Lung microvascular endothelial cell (primary cell): ENCODE measurements around the gene THSD4. TPM values are rescaled to one million over a fixed set of nuclear protein-coding genes. Genes with fewer than 3 reads are reported as not detected.

Source experiments
- DNase-seq, 2 donors: peaks; one replicate each; pipeline versions ENCODE4 v3.0.0 to v3.0.0-alpha.2; 2010; ENCODE audit warnings: low read depth in 2 of 2
- total RNA-seq: library from RNA; depleted of rRNA; stranded (reverse); fragments of >200 nt; gene quantifications from 2 replicates; pipeline ENCODE4 v1.2.1, GENCODE V29; 2014

The THSD4 gene
- total RNA-seq, 1 donor from 2014 or later: 20.2 TPM

DNA sequence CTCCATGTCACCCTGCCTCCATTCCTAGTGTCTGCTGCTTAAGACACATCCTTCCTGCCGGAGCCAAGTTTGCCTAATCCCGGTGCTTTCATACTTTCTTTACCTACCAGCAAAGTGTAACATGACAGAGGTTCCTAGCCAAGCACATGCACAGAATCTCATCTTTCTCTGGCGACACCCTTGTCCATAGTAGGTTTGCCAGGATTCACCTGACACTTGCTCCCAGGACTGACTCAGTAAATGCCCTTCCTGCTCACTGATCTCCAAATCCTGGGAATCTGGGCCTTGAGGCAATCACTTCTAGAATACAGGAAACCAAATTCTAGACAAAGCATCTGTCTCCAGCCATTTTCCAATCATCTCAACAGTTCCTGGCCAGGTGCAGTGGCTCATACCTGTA, 684.9 kb downstream of the THSD4 start:
- no peak for DNase-seq

GRCh38 chr15:71800835-71801745, 685.8 kb downstream of the THSD4 start:
- peak; percentile 77 to 81 for DNase-seq

DNA sequence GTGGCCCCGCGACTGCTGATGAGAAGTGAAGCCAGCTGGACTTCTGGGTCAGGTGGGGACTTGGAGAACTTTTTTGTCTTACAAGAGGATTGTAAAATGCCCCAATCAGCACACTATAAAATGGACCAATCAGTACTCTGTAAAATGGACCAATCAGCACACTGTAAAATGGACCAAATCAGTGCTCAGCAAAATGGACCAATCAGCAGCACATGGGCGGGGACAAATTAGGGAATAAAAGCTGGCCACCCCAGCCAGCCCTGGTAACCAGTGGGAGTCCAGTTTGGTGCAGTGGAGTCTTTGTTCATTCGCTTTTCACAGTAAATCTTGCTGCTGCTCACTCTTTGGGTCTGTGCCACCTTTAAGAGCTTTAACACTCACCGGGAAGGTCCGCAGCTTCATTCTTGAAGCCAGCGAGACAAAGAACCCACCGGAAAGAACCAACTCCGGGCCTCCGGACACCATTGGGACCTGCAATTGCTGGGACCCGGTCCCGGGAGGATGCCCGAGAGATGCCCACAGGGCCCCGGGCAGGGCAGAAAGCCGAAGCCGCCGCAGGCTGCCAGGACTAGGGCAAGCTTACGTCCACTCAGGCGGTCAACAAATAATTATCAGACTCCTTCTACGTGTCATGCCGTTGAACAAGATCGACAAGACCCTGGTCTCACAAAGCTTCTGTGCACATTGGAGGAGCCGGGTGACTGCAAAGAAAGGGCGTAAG, 686.8 kb downstream of the THSD4 start:
- DNase-seq: no peak

DNA sequence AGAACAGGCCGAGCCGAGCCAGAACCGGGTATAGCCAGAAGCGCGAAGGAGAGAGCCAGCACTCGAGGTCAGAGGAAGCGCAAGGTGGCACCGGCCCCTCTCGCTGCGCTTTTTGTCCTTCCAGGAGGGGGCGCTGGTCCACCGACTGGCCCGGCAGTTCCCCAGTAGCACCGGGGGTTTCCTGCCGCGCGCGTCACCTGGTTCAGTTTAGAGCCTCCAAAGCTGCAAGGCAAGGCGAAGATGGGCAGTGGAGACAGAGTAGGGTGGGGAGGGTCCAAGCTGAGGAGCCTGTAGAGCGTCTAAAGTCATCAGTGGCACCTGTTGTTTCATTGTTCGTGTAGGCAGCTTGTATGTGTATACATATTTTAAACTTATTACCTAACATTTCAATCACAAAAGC, 687.5 kb downstream of the THSD4 start:
- DNase-seq: no peak

DNA sequence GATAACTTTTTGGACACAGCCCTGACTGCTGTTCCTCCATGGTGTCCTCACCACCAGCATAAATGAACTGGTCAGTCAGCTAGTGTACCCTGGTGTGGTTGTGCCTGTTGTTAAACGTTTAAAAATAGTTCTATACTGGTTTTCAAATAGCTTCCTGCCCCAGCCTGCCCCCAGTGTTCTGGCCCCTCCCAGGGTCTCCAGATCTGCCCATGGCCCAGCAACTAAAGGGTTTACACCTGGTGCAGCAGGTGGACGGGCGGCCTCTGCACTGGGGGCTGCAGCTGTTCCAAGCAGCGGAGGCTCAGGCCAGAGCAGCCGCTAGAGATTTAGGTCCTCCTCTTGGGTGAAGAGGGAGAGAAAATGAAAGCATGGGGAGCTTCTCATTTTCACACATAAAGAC, 689.0 kb downstream of the THSD4 start:
- no peak for DNase-seq

DNA sequence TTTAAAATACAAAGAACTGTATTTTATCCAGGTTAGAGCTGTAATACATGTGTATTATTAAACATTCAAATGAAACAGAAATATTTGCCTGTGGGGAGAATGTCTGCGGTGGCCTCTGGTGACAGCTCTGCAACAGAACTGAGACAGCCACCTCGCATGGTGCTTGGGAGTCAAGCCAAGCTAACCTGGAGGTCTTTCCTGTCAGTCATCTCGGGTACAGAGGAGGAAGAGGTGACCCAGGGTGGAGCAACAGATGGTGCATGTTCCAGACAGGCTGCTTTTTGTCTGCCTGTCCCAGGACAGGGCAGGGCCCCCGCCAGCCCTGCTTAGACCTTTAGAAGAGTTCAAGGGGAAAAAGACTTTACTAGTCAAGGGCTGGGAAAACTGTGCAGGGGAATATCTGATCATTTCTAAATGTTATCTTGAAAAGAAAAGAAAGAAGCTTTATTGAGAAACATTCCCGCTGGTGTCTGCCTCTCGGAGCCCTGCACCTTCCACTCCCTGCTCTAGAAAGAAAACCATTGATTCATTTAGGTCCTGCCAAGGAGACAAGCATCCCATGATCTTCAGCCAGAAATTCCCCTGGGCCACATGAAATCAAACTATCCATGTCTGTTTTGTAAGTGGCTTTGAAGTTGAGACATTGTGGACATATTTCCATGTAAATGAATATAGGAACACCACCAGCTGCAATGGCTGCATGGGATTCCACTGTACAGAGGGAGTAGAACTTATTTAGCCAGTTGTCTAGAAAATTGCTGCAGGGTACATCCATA, 689.6 kb downstream of the THSD4 start:
- peak in 1 of 2 donors; percentile 47 for DNase-seq

DNA sequence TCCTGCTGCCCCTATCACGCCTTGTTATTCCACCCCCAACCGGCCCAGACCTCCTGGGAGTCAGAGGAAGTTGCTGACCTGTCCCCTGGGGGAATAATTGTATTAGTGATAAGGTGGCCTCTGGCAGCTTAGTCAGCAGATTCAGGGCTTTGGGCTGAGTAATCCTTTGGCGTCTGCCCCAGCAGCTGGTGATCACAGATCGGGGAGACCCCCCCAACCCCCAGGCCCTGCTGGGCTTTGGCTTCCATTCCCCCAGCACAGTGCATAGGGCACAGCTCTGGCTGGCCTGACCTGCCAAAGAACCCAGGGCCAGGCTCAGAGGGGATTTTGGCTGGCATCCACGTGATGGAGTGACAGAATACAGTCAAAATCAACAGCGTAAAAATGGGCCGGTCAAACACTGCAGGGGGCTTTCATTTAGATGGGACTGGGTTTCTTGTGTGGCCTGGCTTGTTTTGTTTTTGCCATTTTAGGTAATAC, 691.2 kb downstream of the THSD4 start:
- DNase-seq: peak; percentile 21 to 39

GRCh38 chr15:71807125-71807629, 691.9 kb downstream of the THSD4 start:
- DNase-seq: no peak

DNA sequence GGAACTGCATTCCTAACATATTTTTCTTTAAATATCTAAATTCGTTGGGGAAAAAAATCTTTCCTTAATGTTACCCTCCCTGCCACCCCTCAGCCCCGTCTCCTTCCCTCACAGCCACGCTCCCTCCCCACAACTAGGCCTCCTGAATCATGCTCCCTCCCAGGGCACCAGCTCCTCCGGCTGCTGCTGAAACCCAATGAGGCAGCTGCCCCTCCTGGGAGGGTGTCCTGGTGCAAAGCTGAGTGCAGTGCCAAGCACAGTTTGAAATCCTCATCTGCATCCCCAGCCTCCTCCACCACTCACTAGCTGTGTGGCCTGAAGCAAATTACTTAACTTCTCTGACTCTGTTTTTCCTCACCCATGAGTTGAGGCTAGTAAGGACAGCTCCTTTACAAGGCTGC, 692.4 kb downstream of the THSD4 start:
- no peak for DNase-seq

GRCh38 chr15:71808311-71809020, 693.2 kb downstream of the THSD4 start:
- no peak for DNase-seq

GRCh38 chr15:71809346-71809745, 694.1 kb downstream of the THSD4 start:
- no peak for DNase-seq

- no peak for DNase-seq
These were observed 695.2 kb downstream of the THSD4 start, which contains the start of gene NR2E3 for GRCh38 chr15:71810256-71811035. TSS of gene NR2E3 (plus strand) at chr15:71810554. CDS start at chr15:71810744, 190 bp downstream.

DNA sequence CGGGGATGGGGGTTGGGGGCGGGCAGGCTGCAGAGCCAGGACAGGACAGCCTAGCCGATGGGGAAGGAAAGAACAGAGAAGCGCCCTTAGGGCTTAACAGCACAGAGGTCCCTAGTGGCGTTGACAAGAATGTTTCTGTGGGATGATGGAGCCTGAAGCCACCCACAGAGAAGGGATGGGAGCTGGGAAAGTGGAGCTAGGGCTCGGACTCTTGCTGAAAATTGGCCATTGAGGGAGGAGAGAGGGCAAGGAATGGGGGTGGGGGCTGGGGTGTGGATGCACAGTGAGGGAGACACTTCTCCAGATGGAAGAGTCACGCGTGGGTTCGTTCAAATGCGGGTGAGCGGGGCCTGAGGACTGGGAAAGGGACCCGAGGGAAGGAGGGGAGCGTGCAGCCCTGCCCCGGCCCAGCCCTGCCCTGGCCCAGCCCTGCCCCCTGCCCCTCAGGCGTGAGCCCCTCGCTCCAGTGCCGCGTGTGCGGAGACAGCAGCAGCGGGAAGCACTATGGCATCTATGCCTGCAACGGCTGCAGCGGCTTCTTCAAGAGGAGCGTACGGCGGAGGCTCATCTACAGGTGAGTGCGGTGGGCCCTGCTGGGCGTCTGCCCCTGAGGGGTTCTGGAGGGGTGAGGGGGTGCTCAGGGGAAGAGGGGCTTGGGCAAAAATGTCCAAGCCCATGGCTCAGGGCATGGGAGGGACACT, 695.9 kb downstream of the THSD4 start:
- DNase-seq: no peak

DNA sequence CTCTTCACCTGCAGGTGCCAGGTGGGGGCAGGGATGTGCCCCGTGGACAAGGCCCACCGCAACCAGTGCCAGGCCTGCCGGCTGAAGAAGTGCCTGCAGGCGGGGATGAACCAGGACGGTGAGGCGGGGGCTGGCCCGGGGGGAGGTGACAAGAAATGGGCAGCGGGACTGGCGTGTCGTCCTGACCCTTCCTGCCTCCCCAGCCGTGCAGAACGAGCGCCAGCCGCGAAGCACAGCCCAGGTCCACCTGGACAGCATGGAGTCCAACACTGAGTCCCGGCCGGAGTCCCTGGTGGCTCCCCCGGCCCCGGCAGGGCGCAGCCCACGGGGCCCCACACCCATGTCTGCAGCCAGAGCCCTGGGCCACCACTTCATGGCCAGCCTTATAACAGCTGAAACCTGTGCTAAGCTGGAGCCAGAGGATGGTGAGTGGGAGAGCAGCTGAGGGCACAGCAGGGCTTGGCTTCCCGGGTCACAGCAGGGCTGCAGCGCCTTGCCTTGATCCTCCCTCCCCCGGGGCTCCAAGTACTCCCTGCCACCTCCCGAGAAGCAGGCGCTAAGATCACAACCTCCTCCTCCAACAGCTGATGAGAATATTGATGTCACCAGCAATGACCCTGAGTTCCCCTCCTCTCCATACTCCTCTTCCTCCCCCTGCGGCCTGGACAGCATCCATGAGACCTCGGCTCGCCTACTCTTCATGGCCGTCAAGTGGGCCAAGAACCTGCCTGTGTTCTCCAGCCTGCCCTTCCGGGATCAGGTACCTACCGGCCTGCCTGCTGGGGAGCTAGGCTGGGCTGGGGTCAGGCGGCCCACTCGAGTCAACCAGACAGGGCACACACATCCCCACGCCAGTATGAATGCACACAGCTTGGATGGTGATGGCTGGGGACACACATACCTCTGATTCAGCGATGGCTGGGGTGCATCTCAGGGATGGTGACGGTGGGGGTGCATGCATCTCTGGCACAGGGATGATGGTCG, 696.8 kb downstream of the THSD4 start:
- DNase-seq: no peak

DNA sequence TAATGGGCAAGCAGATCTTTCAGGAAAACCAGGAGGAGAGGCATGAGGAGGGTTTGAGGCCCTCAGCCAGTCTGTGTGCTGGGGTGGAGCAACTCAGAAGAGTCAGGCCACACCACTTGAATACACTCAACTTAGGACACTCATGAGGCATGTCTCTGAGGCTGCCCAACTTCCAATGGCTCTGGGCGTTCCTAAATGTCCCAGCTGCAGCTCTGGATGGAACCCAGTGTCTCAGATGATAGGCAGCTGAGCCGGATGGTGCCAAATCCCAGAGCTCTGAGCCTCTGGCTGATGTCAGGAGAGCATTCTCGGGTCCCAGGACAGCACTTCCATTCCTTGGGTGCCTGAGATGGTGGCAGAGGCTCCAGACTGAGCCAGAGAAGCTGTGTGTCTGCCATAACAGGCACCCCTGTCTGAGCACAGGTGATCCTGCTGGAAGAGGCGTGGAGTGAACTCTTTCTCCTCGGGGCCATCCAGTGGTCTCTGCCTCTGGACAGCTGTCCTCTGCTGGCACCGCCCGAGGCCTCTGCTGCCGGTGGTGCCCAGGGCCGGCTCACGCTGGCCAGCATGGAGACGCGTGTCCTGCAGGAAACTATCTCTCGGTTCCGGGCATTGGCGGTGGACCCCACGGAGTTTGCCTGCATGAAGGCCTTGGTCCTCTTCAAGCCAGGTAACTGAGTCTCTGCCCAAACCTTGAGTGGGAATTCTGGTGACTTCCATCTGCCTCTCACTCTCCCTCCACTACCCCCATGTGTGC, 697.9 kb downstream of the THSD4 start:
- no peak for DNase-seq

DNA sequence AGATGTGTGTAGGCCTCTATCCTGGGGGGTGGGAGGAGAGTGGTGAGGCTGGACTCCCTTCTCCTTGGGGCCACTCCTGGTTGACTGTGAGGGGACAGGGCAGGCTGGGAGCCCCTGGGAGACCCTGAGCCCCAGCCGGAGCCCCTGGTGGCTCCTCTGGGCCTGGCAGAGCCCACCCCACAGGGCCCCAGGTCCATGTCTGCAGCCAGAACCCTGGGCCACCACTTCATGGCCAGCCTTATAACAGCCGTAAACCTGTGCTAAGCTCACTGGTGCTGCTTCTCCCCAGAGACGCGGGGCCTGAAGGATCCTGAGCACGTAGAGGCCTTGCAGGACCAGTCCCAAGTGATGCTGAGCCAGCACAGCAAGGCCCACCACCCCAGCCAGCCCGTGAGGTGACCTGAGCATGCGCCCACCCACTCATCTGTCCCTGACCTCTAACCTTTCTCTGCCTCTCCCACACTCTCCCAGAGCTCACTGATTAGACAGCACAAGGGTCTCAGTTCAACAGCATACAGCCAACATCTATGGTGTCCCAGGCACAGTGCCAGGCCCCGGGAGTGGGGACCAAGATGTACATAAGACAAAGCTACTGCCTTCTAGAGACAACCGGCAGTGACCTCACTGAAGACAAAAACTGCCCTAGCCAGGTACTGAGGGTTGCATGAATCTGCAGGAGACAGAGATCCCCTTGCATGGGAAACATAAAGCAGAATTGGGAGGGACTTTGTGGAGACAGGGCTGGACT, 698.6 kb downstream of the THSD4 start:
- no peak for DNase-seq

- DNase-seq: no peak
These were observed 700.0 kb downstream of the THSD4 start for GRCh38 chr15:71815301-71815700.
